ENCODE results near the gene TBC1D1. TPM values are rescaled to one million over a fixed set of nuclear protein-coding genes. Genes with fewer than 3 reads are reported as not detected.

Gene TBC1D1
- total and polyA plus RNA-seq, 10 donors = 49.3 to 142 (median 95.5) TPM

- intact Hi-C loops (cut with DNase I; ENCODE audit: low total_unique reads) = no loop called here
- WGBS, 5 donors = 85 to 98% (median 94%) methylated on average over 4 of the region's 4 CpGs
- no peak for TF ChIP-seq CTCF (IDR thresholded peaks at IDR 0.05 in 8 of 11, conservative IDR thresholded peaks at IDR 0.05 in 3 of 11)
- no peak for TF ChIP-seq POLR2AphosphoS5 (IDR thresholded peaks at IDR 0.05)
- no peak for TF ChIP-seq POLR2A (IDR thresholded peaks at IDR 0.05)
- H3K9me3 ChIP-seq = no peaks in the 10 kb centered on the region
- H3K27ac ChIP-seq = no peak overlapping the region
- H3K27me3 ChIP-seq (replicated peaks in 1 of 7) = no peaks in the 10 kb centered on the region
- no peak overlapping the region for H3K4me3 ChIP-seq
- no peak for DNase-seq
- H3K36me3 ChIP-seq = peaks cover 0 to 88% (median 52%) of the 10 kb centered on the region in 6 donors
- H3K4me1 ChIP-seq = no peaks in the 10 kb centered on the region
These were observed 248.3 kb downstream of the TBC1D1 start for GRCh38 chr4:38139187-38139586.

GRCh38 chr4:38140643-38141203 is 249.8 kb downstream of the TBC1D1 start:
- no peaks in the 10 kb centered on the region for H3K4me1 ChIP-seq
- no peak overlapping the region for H3K4me3 ChIP-seq
- DNase-seq = no peak
- intact Hi-C loops (cut with DNase I; ENCODE audit: low total_unique reads) = no loop called here
- H3K27me3 ChIP-seq (replicated peaks in 1 of 7) = no peaks in the 10 kb centered on the region
- TF ChIP-seq CTCF (IDR thresholded peaks at IDR 0.05 in 8 of 11, conservative IDR thresholded peaks at IDR 0.05 in 3 of 11) (no peak), POLR2AphosphoS5 (IDR thresholded peaks at IDR 0.05) (no peak), POLR2A (IDR thresholded peaks at IDR 0.05) (no peak)
- H3K27ac ChIP-seq = no peak overlapping the region
- no peaks in the 10 kb centered on the region for H3K9me3 ChIP-seq
- H3K36me3 ChIP-seq = peaks cover 0 to 73% (median 39%) of the 10 kb centered on the region in 6 donors
- 88 to 100% (median 93%) methylated on average over 1 of the region's 1 CpG for WGBS, 5 donors

- 94 to 98% (median 96%) methylated on average over 8 of the region's 8 CpGs for WGBS, 5 donors
- H3K27me3 ChIP-seq (replicated peaks in 1 of 7) = no peaks in the 10 kb centered on the region
- no peak overlapping the region for H3K4me3 ChIP-seq
- intact Hi-C loops (cut with DNase I; ENCODE audit: low total_unique reads) = no loop called here
- no peak for DNase-seq
- H3K27ac ChIP-seq = no peak overlapping the region
- H3K36me3 ChIP-seq = peaks cover 0 to 60% (median 33%) of the 10 kb centered on the region in 6 donors
- H3K4me1 ChIP-seq = no peaks in the 10 kb centered on the region
- no peak for TF ChIP-seq POLR2AphosphoS5 (IDR thresholded peaks at IDR 0.05)
- TF ChIP-seq POLR2A (IDR thresholded peaks at IDR 0.05) = no peak
- TF ChIP-seq CTCF (IDR thresholded peaks at IDR 0.05 in 8 of 11, conservative IDR thresholded peaks at IDR 0.05 in 3 of 11) = no peak
- no peaks in the 10 kb centered on the region for H3K9me3 ChIP-seq
These were observed 251.1 kb downstream of the TBC1D1 start for GRCh38 chr4:38141808-38142500.

GRCh38 chr4:38144031-38144430 is 253.1 kb downstream of the TBC1D1 start:
- Histone ChIP-seq H3K9me3 (no peaks in the 10 kb centered on the region), H3K36me3 (peaks cover 0 to 40% (median 16%) of the 10 kb centered on the region in 6 donors), H3K4me1 (no peaks in the 10 kb centered on the region), H3K4me3 (no peak overlapping the region), H3K27me3 (replicated peaks in 1 of 7) (no peaks in the 10 kb centered on the region), H3K27ac (no peak overlapping the region)
- DNase-seq = no peak
- TF ChIP-seq POLR2AphosphoS5 (IDR thresholded peaks at IDR 0.05) = no peak
- TF ChIP-seq CTCF (IDR thresholded peaks at IDR 0.05 in 8 of 11, conservative IDR thresholded peaks at IDR 0.05 in 3 of 11) = no peak
- no peak for TF ChIP-seq POLR2A (IDR thresholded peaks at IDR 0.05)
- intact Hi-C loops (cut with DNase I; ENCODE audit: low total_unique reads) = no loop called here
- WGBS, 5 donors = 29 to 61% (median 53%) methylated on average over 1 of the region's 1 CpG

Measured in spleen (tissue), 11 donors.